HG02763 (cell line): ENCODE measurements around the gene CACNB3.
"Not testable (repeated sequence)": the region's sequence is repeated elsewhere in the genome, so short reads cannot be mapped to it uniquely, and the experiment has no call there.

Source experiments
- ATAC-seq: cut with Tn5 transposase; IDR thresholded peaks from one replicate; pipeline ENCODE4 v1.9.1; 2021; ENCODE audit warnings: mild to moderate bottlenecking, moderate library complexity; ENCODE audit not compliant: unreplicated experiment

CACNB3 gene

DNA sequence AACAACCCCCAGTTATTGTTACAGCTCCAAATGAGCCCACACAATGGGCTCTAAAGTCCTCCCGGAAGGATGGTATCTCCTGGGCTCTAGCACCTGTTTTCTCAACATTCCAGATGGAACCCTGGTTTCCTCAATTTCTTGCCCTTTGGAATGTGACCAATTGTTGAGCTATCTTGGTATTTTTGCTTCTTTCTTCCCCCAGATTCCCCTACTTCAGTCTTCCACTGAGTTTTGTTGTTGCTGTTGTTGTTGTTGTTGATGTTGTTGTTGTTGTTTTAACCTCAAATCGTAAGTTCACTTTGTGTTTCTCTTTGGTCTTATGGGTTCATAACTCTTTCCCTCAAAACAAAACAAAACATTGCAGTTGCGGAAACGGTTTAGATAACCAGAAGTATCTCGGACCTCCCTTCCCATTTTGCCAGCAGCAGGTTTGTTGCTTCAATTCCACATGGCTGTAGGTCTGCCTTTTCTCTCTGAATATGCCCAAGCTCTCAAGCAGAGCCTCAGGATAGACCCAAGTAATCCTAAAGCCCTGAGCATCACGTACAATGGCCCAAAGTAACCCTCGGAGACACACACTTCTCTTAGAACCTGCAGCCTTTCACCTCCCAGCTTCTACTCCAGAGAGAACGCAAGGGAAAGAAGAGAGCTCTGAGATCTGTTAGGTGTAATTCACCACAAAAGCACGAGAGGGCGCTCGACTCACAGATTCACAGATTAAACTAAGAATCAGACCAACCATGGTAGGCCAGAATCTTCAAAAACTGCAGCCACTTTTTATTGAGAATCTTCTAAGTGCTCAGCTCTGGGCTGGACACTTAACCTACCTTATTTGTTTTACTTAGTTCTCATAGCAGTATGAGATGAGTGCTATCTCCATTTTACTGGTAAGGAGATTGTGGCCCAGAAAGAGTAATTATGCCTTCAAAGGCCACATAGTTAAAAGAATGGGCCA, 34.7 kb downstream of the CACNB3 start:
- peak; percentile 50 for ATAC-seq

DNA sequence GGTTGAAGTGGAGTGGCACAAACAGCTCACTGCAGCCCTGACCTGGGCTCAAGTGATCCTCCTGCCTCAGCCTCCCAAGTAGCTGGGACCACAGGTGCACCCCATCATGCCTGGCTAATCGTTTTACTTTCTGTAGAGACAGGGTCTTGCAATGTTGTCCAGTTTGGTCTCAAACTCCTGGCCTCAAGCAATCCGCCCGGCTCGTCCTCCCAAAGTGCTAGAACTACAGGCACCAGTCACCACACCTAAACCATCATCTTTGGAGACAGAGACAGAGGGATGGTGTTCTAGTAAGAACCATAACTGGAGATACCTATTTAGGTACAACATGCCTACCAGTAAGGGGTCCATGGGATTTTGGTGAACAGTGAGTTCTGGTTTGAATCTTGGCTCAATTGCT, 36.2 kb downstream of the CACNB3 start:
- ATAC-seq: no peak

DNA sequence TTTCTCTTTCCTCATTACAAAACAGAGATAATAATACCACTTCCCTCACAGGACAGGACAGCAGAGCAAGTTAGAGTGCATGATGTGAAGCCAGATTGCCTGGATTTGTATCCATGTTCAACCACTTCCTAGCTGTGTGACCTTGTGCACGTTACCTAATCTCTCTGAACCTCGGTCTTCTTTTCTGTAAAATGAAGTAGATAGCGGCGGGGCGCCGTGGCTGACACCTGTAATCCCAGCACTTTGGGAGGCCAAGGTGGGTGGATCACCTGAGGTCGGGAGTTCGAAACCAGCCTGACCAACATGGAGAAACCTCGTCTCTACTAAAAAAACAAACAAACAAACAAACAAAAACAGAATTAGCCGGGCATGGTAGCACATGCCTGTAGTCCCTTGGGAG, 36.6 kb downstream of the CACNB3 start:
- ATAC-seq: not testable (repeated sequence)

DNA sequence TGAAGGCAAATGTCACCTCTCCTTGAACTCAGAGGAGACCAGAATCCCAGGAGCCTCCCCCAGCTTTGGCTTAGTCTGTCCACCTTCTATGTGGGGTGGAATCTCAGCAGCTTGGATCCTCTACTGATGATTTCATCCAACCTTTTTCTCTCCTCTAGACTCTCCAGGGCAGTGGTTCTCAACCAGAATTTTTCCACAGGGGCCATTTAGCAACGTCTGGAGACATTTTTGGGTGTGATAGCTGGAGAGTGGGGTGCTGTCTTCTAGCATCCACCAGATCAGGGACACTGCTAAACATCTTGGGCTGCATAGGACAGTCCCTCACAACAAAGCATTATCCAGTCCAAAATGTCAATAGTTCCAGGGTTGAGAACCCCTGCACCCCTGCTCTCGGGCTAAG, 38.1 kb downstream of the CACNB3 start:
- ATAC-seq: no peak

DNA sequence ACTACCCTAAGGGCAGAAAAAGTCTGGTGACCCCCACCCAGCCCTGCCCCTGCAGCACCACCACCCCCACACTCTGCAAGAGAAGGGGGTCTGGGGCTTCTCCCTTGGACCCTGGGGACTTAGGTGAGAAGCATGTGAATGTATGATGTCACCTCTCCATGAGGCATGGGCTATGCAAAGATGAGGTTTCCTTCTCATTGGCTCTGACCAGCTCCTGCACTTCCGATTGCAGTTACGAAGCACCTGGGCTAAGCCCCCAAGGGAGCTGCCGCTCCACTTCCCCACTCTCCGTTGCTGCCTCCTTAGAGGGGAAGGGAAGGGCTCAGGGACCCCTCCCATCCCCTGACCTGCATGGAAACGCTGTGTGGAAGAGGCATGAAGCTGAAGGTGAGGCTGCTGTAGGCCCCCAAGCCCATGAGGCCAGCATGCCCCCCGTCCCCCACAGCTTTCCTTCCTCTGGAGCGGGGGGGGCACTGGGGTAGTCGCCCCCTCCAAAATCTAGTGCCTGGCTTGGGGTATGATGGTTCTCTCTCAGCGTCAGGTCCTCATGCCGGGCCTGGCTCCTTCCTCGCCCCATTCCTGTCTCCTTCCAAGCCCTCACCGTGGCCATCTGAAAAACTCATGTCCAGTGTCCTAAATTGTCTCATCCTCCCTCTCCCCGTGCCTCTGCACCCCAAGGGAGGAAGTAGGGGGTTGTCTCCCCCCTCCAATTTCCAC, 39.1 kb downstream of the CACNB3 start:
- ATAC-seq: no peak

DNA sequence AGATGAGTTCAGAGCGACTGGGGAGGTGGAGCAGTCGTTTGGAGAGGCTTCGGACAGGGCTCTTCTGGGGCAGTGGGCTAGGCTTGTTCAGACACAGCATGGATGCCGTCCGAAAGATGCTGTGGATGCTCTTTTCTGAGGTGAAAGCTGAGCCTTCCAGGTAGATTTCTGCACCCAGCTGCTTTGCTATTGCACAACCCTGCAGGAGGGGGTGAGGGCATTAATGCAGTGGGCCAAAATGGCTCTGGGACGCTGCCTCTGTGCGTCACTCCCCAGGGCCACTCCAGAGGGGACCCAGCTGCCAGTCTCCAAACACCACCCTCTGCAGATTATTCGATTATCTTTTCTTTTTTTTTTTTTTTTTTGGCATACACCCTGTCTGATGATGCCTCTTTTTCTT, 39.7 kb downstream of the CACNB3 start:
- no peak for ATAC-seq

DNA sequence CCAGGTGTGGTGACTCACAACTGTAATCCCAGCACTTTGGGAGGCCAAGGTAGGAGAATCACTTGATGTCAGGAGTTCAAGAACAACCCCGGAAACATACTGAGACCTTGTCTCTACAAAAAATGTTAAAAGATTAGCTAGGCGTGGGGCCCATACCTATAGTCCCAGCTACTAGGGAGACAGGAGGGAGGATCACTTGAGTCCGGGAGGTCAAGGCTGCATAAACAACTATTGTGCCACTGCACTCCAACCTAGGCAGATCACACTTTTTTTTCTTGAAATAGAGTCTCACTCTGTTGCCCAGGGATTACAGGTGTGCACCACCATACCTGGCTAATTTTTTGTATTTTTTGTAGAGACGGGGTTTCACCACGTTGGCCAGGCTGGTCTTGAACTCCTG, 41.3 kb downstream of the CACNB3 start:
- ATAC-seq: no peak

DNA sequence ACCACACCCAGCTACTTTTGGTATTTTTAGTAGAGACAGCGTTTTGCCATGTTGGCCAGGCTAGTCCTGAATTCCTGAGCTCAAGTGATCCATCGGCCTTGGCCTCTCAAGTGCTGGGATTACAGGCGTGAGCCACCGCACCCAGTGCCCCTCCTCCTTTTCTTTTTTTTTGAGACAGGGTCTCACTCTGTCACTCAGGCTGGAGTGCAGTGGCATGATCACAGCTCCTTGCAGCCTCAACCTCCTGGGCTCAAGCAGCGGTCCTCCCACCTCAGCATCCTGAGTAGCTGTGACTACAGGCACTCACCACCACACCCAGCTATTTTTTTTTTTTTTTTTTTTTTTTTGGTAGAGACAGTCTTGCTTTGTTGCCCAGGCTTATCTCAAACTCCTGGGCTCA, 41.9 kb downstream of the CACNB3 start:
- not testable (repeated sequence) for ATAC-seq

DNA sequence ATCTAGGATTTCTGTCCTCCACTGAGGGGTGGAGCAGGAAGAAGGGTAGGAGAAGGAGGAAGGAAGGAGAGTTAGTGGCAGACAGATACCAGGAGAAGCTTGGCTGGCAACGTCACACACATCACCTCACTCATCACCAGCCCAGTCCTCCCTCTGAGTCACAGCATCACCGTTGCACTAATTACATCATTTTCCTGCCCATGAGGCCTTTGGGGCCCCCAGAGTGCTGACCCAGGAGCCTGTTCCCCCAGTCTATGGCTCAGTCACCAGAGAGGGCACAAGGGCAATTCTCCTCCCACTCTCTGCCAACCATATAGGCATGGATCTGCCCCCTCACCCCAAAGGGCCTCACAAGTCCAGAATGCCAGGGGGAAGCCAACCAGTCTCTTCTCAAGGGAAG, 42.8 kb downstream of the CACNB3 start:
- ATAC-seq: no peak

DNA sequence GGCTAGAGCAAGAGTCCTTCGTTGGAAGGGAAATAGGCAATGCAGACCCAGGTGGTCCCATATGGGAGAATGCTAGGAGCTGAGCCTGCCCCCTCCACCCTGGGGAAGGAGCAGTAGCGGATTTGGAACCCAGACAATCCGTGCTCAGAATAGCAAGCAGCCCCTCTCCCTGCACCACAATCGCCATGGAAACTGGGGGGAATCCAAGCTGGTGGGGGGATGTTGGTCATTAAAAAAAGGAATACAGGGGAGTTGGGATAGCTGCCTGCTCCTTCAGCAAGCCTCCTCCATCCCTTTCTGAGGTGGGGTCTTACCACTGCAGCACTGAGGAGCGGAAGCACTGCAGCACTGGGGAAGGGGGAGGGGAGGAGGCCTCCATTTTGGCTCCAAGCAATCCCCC, 44.5 kb downstream of the CACNB3 start:
- no peak for ATAC-seq

DNA sequence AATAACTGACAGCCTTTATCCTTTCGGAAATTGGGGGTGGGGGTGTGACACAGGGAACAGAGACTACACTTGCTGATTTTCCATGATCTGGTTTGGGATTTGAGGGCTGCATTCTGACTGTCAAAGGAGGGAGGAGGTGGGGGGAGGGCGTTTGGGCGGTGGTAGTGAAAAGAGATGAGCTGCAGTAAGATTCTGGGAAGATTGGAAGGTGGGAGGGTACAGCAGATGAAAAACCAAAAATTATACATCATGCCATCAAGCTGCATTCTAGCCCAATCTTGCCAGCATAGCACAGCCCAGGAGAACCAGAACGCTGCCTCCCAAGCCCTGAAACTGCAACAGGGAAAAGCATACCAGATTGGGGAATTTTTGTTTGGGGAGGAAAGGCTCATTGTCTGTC, 45.0 kb downstream of the CACNB3 start:
- ATAC-seq: no peak

DNA sequence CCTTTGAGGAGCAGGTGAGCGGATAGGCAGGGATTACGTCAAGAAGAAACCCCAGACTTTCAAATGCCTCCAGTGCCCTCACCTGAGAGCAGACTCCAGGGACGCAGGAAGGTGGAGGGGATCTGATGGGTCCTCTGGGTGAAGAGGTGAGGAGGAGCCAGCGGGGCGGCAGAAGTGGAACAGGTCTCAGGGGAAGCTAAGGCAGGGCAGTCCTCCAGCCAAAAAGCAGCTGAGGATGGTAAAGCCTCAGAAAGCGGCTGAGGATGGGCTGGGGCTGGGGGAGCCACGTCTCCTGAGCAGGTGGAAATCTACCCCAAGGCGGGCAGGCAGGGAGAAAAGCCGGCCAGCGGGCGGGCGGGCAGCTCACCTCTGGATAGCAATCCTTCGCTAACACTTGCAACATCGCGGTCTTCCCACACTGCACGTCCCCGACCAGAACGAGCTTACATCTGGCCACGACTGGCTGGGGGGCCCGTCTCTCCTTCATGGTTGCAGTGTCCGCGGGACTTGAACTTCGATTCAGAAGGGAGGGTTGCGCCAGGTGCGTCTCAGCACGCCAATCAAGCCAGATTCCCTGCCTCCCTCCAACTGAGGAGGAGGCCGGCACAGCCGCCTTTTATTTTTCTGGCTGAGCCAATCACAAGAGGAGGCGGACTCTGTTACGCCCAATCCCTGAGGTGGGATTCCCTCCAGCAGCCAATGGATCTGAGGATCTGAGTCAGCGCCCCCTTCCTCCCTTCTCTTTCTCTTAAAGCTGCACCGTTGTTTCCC, 47.2 kb downstream of the CACNB3 start, which contains the start of gene RND1:
Gene RND1, minus strand, starts transcription at position 590 of the 771 bp plus-strand sequence. Its CDS starts 103 bp downstream, at position 487.
- peak; percentile 95 for ATAC-seq

DNA sequence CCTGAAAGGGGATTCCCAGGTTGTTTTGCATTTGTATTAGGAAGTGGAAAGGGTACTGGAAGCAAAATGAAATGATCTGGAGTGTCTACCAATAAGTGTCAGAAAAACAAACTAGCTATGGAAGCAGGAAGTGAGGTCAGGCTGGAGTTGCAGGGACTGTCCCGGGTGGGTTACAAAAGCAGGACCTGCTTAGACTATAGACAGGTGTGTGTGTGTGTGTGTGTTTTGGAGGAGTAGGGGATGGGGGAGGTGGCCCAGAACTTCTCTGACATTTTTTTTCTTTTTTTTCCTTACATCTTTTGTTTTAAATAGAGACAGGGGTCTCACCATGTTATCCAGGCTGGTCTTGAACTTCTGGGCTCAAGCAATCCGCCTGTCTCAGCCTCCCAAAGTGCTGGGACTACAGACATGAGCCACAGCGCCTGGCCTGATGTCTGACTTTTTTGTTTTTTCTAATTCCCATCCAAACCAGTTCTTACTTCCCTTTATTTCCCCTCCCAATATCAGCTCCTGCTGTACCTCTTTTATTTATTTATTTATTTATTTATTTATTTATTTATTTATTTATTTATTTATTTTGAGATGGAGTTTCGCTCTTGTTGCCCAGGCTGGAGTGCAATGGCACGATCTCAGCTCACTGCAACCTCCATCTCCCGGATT, 47.9 kb downstream of the CACNB3 start:
- ATAC-seq: no peak

DNA sequence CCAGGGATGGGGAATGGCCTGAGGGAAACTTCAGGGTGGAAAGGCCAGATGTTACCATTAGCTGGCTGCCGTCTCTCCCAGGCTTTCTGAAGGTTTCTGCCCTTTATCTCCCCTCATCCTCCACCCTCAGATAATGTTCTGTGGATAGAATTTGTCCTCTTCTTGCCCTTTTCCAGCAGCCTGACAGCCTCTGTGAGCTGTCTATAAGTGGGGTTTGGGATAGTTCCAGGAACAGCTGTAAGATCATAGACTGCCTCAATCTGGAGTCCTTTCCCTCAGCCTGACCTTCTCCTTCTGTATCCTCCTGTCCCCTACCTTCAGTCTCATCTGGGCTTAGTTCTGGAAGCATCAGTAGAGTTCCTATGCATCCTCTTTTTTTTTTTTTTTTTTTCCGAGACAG, 50.2 kb downstream of the CACNB3 start:
- no peak for ATAC-seq

DNA sequence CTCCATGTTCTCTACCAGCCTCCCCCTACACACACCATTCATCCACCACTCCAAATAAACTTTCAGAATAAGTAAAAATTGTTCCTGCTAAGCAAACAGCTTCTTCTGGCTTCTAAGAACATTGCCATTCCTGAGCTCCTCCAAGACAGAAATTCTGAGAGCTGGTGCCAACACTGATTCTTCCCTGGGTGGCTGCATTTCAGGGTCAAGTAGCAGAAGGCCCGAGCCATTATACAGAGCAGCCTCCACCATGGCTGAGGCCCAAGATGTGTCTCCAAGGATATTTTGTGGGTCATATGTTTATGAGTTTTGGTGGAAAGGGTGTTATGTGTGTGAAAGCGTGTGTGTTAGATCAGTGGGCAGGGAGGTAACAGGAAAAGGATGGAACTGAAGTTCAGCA, 50.9 kb downstream of the CACNB3 start:
- ATAC-seq: no peak

DNA sequence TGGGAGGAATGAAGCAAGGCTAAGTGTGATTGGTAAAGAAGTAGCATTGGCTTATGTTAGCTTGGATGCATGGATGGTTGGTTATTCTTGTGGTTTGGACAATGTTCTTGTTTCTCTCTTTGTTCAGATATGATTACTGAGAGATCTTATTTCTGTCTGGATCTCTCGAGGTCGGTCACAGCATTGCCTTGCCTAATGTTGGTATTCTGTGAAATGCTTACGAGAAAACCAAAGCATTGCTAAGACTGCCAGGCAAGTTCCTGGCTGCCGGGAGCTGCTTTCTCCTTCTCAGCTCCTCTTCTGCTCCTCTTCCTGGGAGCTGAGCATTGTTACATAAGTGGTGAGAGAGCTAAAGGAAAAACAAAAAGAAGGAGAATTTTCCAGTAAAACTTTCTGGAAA, 54.8 kb downstream of the CACNB3 start:
- ATAC-seq: no peak

DNA sequence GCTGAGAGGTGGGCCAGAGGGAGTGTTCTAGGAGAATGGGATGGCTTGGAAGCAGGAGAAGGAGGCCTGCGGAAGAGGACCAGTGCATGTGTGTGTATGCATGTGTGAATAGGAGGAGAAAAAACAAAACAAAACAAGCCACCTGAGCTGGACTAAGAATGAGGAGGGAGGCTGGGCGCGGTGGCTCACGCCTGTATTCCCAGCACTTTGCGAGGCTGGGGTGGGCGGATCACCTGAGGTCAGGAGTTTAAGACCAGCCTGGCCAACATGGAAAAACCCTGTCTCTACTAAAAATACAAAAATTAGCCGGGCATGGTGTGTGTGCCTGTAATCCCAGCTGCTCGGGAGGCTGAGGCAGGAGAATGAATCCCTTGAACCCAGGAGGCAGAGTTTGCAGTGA, 55.2 kb downstream of the CACNB3 start:
- not testable (repeated sequence) for ATAC-seq

DNA sequence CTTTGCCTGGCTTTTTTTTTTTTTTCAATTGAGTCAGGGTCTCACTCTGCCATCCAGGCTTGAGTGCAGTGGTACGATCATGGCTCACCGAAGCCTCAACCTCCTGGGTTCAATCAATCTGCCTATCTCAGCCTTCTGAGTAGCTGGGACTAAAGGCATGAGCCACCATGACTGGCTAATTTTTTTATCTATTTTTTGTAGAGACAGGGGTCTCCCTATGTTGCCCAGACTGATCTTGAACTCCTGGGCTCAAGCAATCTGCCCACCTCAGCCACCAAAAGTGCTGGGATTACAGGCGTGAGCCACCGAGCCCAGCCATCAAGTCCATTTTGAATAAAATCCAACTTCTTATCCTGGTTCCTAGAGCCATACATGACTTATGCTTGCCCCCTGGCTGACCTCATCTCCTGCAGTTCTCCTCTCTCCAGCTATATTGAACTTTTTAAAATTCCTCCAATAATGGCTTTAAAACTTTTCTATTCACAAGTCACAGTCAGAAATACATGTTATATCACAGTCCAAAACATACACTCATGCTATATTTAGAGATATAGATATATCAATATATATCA, 57.7 kb downstream of the CACNB3 start:
- no peak for ATAC-seq
